ENCODE measurements around the gene AUTS2. TPM values are rescaled to one million over a fixed set of nuclear protein-coding genes. Genes with fewer than 3 reads are reported as not detected.

Gene AUTS2
- 10 to 100 TPM; 16.9 to 17.7 TPM for total RNA-seq

DNA sequence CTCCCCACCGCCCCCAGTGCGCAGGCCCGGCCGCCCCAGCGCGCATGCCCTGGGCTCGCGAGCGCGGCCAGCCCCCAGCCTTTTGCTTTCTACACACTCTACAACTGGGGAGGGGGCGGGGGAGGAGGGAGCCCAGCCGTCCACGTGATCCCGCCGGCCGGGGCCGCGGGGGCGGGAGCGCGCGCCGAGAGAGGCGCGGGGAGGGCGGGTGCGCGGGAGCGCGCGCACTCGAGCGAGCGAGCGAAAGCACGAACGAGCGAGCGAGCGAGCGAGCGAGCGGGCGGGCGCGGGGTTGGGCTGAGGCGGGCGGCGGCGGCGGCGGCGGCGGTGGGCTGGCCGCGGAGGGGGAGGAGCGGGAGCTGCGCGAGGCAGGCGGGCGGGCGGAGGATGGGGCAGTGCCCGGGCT is at the start of gene AUTS2:
AUTS2 (plus strand) TSS at position 395 of the 406 bp plus-strand sequence. CDS start 1,179 bp downstream, outside the sequence.
- DNase-seq, result peak; percentile 19
- H3K4me3 Mint-ChIP-seq, result peak within 1 kb of the TSS; percentile 73
- H3K9me3 Mint-ChIP-seq, result no peaks in the 10 kb centered on the region
- H3K27ac Mint-ChIP-seq, result no peak within 1 kb of the TSS
- peaks cover 2% of the 10 kb centered on the region for H3K36me3 Mint-ChIP-seq (ENCODE audit: low read depth)
- H3K27me3 Mint-ChIP-seq, result peaks cover 32% of the 10 kb centered on the region
- ChIA-PET CTCF (no interaction called here), POLR2A (no interaction called here)
- peaks cover 13% of the 10 kb centered on the region for H3K4me1 Mint-ChIP-seq

DNA sequence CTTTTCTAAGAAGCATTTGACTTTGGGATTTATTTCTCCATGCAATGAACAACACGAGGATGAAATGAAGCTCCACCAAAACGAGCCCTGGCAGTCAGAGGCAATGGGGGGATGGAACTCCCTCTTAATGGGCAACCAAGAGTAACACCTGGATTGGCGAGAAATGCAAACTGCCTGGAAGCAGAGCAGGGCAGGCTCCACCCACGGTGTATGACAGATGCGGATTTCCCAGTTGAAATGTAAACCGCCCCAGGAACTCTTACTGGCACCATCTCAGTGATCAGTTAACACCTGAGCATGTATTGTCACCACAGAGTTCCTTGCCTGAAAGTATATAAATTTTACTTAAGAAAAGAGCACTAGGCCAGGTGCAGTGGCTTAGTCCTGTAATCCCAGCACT is 47.3 kb upstream of the AUTS2 start:
- H3K36me3 Mint-ChIP-seq (ENCODE audit: low read depth), result no peaks in the 10 kb centered on the region
- no peak for DNase-seq
- no peaks in the 10 kb centered on the region for H3K9me3 Mint-ChIP-seq
- H3K4me1 Mint-ChIP-seq, result no peaks in the 10 kb centered on the region
- no peak overlapping the region for H3K27ac Mint-ChIP-seq
- ChIA-PET CTCF (no interaction called here), POLR2A (no interaction called here)
- no peak overlapping the region for H3K4me3 Mint-ChIP-seq
- H3K27me3 Mint-ChIP-seq, result no peaks in the 10 kb centered on the region

DNA sequence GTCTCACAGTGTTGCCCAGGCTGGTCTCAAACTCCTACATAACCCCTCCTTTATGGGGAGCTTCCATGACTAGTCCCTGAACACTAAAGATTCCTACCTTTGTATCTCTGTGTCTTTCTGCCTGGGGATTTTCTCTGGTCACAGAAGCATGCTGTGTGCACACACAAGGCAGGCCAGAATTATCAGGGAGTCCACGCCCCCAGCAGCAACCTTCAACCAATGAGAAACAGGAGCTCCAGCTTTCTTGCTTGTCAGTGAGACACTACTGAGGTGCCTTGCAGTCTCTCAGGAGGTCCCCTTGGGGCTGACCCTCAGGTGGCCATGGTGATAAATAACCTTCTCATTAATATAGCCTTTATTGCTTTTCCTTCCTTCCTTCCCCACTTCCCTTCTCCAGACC is 45.1 kb upstream of the AUTS2 start:
- DNase-seq, result no peak
- no peak overlapping the region for H3K27ac Mint-ChIP-seq
- no peaks in the 10 kb centered on the region for H3K4me1 Mint-ChIP-seq
- H3K4me3 Mint-ChIP-seq, result no peak overlapping the region
- no peaks in the 10 kb centered on the region for H3K27me3 Mint-ChIP-seq
- CTCF ChIA-PET, result no interaction called here
- H3K36me3 Mint-ChIP-seq (ENCODE audit: low read depth), result no peaks in the 10 kb centered on the region
- peaks cover 3% of the 10 kb centered on the region for H3K9me3 Mint-ChIP-seq
- POLR2A ChIA-PET, result no interaction called here

DNA sequence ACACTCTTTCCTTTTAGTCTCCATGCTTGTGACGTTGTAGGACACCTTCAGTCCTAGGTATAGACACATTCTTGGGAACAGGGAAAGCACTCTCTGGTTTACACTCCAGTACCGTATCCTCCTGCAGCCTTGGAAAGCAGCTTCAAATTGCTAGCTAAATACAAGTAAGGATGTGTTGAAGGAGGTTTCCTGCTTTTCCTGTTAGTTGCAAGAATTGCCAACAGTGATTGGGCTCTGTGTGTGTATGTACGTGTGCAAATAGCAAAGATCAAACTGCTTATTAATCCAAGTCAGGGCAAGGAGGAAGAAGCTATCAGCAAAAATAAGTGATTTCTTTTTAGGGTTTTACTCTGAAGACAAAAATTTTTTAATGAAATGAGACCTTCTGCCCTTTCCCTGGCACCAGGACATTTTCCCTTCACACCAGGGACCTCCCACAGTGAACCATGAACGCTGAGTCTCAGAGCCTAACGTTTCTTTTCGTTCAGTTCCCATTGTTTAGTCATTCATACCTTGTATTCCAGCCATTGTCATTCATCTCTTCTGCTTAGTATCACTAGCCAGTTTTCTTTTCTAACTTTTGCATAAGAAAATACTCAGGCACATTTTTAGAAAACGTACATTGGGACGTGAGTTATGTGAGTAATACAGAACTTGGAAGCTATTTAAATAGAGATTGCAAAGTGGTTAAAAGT is 36.9 kb upstream of the AUTS2 start:
- ChIA-PET POLR2A (no interaction called here), CTCF (no interaction called here)
- DNase-seq, result no peak
- Mint-ChIP-seq H3K4me1 (no peaks in the 10 kb centered on the region), H3K4me3 (no peak overlapping the region), H3K27ac (no peak overlapping the region), H3K36me3 (ENCODE audit: low read depth) (no peaks in the 10 kb centered on the region), H3K27me3 (no peaks in the 10 kb centered on the region), H3K9me3 (peaks cover 3% of the 10 kb centered on the region)

DNA sequence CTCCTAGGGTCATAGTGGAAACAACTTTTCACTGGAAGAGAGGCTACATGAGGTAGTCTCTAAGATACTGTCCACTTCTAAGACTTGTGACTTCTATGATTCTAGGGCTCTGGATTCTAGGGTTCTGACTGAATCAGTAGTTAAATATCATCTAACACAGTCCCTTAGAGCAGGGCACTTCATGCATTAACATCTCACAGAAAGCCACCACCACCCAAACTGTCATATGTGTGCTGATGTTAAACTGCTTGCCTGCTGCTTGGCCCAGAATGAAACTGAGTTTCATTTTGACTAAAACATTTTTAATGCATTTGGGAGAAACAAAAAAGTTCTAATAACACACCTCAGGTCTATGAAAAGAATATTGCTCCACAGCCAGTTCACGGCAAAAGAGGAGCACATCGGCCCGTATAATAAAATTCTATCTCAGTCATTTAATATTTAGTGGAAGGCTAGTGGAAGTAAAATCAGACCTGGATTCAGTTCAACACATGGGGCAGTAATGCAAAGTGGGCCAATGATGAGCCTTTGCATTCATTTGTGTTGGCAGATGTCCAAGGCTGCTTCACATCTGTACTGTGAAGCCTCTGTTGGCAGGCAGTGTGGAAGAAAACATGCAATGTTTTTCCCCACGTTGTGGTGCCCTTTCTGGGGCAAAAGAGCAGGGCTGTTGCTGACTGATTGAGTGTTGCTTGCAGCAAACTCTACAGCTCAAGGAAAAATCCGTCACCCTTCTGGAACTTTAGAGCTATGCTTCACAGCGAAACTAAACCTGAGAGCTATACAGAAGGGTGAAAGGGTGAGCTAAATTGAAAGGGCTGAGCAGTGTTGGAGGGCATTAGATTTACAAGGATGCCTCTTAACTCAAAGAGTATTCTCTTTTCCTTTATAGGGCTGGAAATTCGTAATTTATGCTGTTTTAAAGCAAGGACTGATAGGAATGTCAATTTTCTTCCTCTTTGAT is 33.5 kb upstream of the AUTS2 start:
- no peak for DNase-seq
- H3K36me3 Mint-ChIP-seq (ENCODE audit: low read depth), result no peaks in the 10 kb centered on the region
- CTCF ChIA-PET, result no interaction called here
- POLR2A ChIA-PET, result no interaction called here
- no peaks in the 10 kb centered on the region for H3K4me1 Mint-ChIP-seq
- H3K9me3 Mint-ChIP-seq, result no peaks in the 10 kb centered on the region
- H3K27ac Mint-ChIP-seq, result no peak overlapping the region
- H3K27me3 Mint-ChIP-seq, result no peaks in the 10 kb centered on the region
- H3K4me3 Mint-ChIP-seq, result no peak overlapping the region

DNA sequence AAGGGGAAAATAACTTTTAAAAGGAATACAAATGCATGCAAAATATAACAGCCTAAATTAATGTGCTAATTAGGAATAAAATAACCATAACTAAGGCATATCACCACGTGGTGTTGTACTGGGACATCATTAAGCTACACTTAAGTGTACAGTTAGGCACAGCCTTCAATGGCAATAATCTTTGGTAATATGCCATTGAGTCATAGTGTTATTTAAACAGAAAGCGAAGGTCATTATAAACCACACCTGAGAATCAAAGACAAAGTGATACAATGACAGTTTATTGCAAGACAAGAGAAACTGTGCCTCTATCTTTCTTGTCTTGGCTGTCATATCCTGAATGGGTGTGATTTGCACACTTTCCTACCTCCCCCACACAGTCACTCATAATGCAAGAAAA is 30.5 kb upstream of the AUTS2 start:
- H3K4me1 Mint-ChIP-seq, result no peaks in the 10 kb centered on the region
- no peaks in the 10 kb centered on the region for H3K36me3 Mint-ChIP-seq (ENCODE audit: low read depth)
- no peak for DNase-seq
- ChIA-PET CTCF (no interaction called here), POLR2A (no interaction called here)
- H3K27ac Mint-ChIP-seq, result no peak overlapping the region
- H3K4me3 Mint-ChIP-seq, result no peak overlapping the region
- no peaks in the 10 kb centered on the region for H3K27me3 Mint-ChIP-seq
- no peaks in the 10 kb centered on the region for H3K9me3 Mint-ChIP-seq

DNA sequence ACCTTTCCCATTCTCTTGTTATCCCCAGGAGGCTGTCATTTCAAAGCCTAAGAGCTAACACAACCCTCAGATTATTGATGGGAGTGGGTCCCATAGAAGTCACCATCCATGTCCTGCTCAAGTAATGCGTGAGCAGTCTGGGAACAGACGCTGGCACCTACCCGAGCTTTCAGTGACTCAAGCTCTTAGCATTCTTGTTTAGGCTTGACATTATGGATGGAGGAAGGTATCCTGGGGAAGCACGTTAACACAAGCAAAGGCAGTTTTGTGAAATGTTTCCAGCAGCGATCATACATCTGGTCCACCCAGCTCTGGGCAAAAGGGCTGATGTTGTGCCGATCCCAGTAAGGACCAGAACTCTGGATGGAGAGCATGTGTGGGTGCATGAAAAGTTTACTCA is 30.0 kb upstream of the AUTS2 start:
- H3K4me1 Mint-ChIP-seq, result no peaks in the 10 kb centered on the region
- ChIA-PET CTCF (no interaction called here), POLR2A (no interaction called here)
- no peak overlapping the region for H3K4me3 Mint-ChIP-seq
- no peaks in the 10 kb centered on the region for H3K9me3 Mint-ChIP-seq
- H3K27me3 Mint-ChIP-seq, result no peaks in the 10 kb centered on the region
- H3K36me3 Mint-ChIP-seq (ENCODE audit: low read depth), result no peaks in the 10 kb centered on the region
- DNase-seq, result no peak
- no peak overlapping the region for H3K27ac Mint-ChIP-seq

DNA sequence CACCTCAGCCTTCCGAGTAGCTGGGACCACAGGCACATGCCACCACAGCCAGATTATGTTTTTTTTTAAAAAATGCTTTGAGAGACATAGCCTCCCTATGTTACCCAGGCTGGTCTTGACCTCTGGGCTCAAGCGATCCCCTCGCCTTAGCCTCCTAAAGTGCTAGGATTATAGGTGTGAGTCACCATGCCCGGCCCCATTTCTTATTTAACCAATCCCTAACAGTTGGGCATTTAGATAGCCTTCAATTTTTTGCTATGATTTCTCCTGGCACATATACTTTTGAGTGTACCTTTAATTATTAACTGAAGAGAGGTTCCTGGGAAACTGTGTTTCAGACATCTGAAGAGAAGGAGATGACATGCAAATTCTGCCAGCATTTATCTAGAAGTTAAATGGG is 22.6 kb upstream of the AUTS2 start:
- CTCF ChIA-PET, result no interaction called here
- no peaks in the 10 kb centered on the region for H3K27me3 Mint-ChIP-seq
- H3K36me3 Mint-ChIP-seq (ENCODE audit: low read depth), result no peaks in the 10 kb centered on the region
- H3K27ac Mint-ChIP-seq, result no peak overlapping the region
- no peak for DNase-seq
- no peaks in the 10 kb centered on the region for H3K4me1 Mint-ChIP-seq
- H3K9me3 Mint-ChIP-seq, result no peaks in the 10 kb centered on the region
- H3K4me3 Mint-ChIP-seq, result no peak overlapping the region
- POLR2A ChIA-PET, result no interaction called here

DNA sequence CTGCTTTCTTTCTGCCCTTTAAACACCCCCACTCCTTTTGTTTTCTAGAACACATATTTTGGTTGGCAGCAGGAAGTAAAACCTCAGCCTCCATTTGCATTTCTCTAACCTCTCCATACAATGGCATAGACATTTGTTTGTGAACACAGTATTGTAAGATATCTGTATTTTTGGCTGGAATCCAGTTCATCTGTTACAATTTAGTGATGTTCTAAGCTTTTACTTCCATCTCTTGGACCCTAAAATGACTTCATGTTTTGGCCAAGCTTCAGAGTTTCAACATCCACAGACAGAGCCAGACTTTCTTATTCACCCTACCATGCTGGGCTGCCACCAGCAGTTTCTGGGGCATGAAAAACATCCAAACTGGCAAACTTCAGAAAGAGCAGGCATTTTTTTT is 21.1 kb upstream of the AUTS2 start:
- DNase-seq, result no peak
- Mint-ChIP-seq H3K4me1 (no peaks in the 10 kb centered on the region), H3K27ac (no peak overlapping the region), H3K27me3 (no peaks in the 10 kb centered on the region), H3K9me3 (no peaks in the 10 kb centered on the region), H3K4me3 (no peak overlapping the region), H3K36me3 (ENCODE audit: low read depth) (no peaks in the 10 kb centered on the region)
- CTCF ChIA-PET, result no interaction called here
- POLR2A ChIA-PET, result no interaction called here

DNA sequence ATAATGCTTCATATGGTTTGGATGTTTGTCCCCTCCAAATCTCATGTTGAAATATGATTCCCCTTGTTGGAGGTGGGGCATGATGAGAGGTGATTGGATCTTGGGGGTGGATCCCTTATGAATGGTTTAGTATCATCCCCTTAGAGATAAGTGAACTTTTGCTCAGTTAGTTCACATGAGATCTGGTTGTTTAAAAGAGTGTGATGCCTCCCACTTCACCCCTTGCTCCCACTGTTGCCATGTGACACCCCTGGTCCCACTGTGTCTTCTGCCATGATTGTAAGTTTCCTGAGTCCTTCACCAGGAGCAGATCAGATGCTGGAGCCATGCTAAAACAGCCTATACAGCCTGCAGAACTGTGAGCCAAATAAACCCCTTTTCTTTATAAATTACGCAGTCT is 13.1 kb upstream of the AUTS2 start:
- no peaks in the 10 kb centered on the region for H3K9me3 Mint-ChIP-seq
- POLR2A ChIA-PET, result no interaction called here
- DNase-seq, result no peak
- no peaks in the 10 kb centered on the region for H3K4me1 Mint-ChIP-seq
- H3K4me3 Mint-ChIP-seq, result no peak overlapping the region
- no peaks in the 10 kb centered on the region for H3K27me3 Mint-ChIP-seq
- no peaks in the 10 kb centered on the region for H3K36me3 Mint-ChIP-seq (ENCODE audit: low read depth)
- H3K27ac Mint-ChIP-seq, result no peak overlapping the region
- CTCF ChIA-PET, result no interaction called here

DNA sequence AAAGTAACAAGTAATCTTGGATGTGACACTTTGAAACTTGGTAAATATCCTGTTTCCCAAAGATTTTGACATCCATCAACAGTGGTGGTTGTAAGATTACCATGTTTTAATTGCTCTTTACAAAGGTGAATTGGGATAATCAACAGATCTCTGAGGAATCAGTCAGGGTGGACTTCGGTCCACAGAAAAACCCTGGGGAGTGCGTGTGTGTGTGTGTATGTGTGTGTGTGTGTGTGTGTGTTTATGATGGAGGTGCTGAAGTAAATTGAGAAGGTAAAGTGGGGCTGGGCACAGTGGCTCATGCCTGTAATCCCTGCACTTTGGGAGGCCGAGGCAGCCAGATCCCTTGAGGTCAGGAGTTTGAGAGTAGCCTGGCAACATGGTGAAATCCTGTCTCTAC is 12.0 kb upstream of the AUTS2 start:
- Mint-ChIP-seq H3K27me3 (no peaks in the 10 kb centered on the region), H3K4me1 (no peaks in the 10 kb centered on the region), H3K4me3 (no peak overlapping the region), H3K27ac (no peak overlapping the region), H3K36me3 (ENCODE audit: low read depth) (no peaks in the 10 kb centered on the region), H3K9me3 (no peaks in the 10 kb centered on the region)
- POLR2A ChIA-PET, result no interaction called here
- CTCF ChIA-PET, result no interaction called here
- no peak for DNase-seq

DNA sequence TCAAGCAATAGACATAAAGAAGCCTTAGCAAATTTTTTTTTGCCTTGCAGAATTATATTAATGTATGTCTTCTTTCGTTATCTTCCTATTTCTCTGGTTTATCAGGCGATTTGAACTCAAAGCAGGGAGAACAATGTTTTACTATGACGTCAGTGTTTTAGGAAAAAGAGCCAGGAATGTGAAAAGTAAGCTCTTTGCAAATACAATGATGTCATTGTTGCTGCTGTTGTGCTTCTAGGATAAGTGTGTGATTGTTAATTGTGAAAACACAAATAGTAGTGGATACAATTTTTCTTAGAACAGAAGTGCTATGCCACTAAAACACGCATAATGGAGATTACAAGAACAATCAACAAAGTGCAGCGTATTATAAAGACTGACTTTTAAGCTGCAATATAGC is 9.5 kb upstream of the AUTS2 start:
- no peak for DNase-seq

DNA sequence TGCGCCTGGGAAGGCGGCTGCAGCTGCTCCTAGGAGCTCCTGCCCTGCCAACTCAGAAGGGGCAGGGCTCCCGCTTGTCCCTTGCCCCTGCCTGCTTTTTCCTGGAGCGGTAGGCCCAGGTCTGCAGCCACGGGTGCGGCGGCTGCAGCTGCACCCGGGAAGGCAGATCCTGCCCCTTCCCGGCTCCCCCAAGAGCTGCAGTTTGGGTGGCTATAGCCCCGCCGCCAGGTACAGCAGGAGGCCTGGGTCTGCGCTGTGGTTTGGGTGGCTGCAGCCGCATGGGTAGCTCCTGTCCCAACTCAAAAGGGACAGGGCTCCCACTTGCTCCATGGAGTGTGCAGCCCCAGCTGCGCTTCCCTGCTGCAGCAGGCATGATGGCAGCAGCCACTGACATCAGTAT is 6.5 kb upstream of the AUTS2 start:
- no peak overlapping the region for H3K27ac Mint-ChIP-seq
- H3K9me3 Mint-ChIP-seq, result no peaks in the 10 kb centered on the region
- ChIA-PET CTCF (no interaction called here), POLR2A (no interaction called here)
- peaks cover under 1% of the 10 kb centered on the region for H3K4me1 Mint-ChIP-seq
- H3K27me3 Mint-ChIP-seq, result peaks cover 14% of the 10 kb centered on the region
- peaks cover under 1% of the 10 kb centered on the region for H3K36me3 Mint-ChIP-seq (ENCODE audit: low read depth)
- no peak overlapping the region for H3K4me3 Mint-ChIP-seq
- DNase-seq, result no peak

More for the DNA sequence above, 9.5 kb upstream of the AUTS2 start:
- no peaks in the 10 kb centered on the region for H3K9me3 Mint-ChIP-seq
- H3K27me3 Mint-ChIP-seq, result peaks cover 2% of the 10 kb centered on the region
- H3K4me1 Mint-ChIP-seq, result no peaks in the 10 kb centered on the region
- ChIA-PET CTCF (no interaction called here), POLR2A (no interaction called here)
- H3K4me3 Mint-ChIP-seq, result no peak overlapping the region
- no peaks in the 10 kb centered on the region for H3K36me3 Mint-ChIP-seq (ENCODE audit: low read depth)
- H3K27ac Mint-ChIP-seq, result no peak overlapping the region

DNA sequence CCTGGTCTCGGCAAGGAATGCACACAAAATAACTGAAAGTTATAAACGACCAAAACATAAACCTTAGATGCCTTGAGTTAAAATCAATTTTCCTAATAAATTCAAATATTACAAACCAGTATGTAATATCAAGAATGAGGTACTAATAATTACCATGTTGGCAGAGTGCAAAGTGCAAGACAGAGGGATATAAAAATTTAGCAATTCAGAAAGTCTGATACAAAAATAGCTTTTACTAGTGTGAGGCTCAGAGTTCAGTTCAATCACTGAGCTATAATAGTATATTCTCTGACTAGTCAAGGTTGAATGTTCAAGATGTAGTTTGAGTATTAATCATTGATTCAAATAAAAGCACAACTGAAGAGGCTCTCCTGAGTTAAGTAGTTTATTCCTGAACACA is 4.8 kb upstream of the AUTS2 start:
- Mint-ChIP-seq H3K27me3 (peaks cover 22% of the 10 kb centered on the region), H3K27ac (no peak overlapping the region), H3K36me3 (ENCODE audit: low read depth) (peaks cover 2% of the 10 kb centered on the region), H3K4me1 (peaks cover 4% of the 10 kb centered on the region), H3K4me3 (no peak overlapping the region), H3K9me3 (no peaks in the 10 kb centered on the region)
- no peak for DNase-seq
- ChIA-PET POLR2A (no interaction called here), CTCF (no interaction called here)
